Measurements from ENCODE around the gene FAM171A1. TPM values are rescaled to one million over a fixed set of nuclear protein-coding genes. Genes with fewer than 3 reads are reported as not detected.
A peak's percentile ranks its signal among the peaks of the same experiment; 100 is the strongest.
"Not testable (repeated sequence)": the region's sequence is repeated elsewhere in the genome, so short reads cannot be mapped to it uniquely, and the experiment has no call there.

Gene FAM171A1
- total RNA-seq, 1 experiment from 2014 or later: 26.3 TPM

DNA sequence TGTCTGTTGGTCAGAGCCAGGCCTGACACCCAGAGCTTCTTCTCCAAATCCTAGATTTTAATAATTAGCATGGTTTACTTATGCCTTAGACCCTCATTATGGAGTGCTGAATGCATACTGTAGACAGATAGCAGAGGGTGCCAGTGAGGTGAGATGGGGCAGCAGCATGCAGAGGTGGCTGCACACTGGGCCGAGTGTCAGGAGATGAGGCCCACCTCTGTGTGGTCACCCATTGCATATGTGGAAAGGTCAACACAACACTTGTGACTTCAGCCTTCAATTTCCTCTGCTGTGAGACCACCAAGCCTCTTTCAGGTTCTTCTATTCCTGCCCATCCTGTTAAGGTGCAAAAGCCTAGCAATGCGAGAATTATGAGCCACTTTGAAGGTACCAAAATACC, 162.9 kb downstream of the FAM171A1 start:
- no TSS peak for BruUV-seq (replicated peaks)
- TF ChIP-seq, protein P1, sequence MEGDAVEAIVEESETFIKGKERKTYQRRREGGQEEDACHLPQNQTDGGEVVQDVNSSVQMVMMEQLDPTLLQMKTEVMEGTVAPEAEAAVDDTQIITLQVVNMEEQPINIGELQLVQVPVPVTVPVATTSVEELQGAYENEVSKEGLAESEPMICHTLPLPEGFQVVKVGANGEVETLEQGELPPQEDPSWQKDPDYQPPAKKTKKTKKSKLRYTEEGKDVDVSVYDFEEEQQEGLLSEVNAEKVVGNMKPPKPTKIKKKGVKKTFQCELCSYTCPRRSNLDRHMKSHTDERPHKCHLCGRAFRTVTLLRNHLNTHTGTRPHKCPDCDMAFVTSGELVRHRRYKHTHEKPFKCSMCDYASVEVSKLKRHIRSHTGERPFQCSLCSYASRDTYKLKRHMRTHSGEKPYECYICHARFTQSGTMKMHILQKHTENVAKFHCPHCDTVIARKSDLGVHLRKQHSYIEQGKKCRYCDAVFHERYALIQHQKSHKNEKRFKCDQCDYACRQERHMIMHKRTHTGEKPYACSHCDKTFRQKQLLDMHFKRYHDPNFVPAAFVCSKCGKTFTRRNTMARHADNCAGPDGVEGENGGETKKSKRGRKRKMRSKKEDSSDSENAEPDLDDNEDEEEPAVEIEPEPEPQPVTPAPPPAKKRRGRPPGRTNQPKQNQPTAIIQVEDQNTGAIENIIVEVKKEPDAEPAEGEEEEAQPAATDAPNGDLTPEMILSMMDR (IDR thresholded peaks at IDR 0.05; ENCODE audit: insufficient read depth in 1 of 2, low read depth in 1 of 2, low read length in 1 of 2, severe bottlenecking in 1 of 2, unreplicated experiment in 1 of 2): no peak
- Mint-ChIP-seq H3K4me3 (ENCODE audit: unreplicated experiment) (no peak overlapping the region), H3K9me3 (ENCODE audit: unreplicated experiment) (peaks cover 6% of the 10 kb centered on the region), H3K4me1 (ENCODE audit: low read depth, unreplicated experiment) (peaks cover 7% of the 10 kb centered on the region), H3K27ac (ENCODE audit: unreplicated experiment) (no peak overlapping the region), H3K36me3 (ENCODE audit: insufficient read depth, unreplicated experiment) (peaks cover 7% of the 10 kb centered on the region), H3K27me3 (ENCODE audit: insufficient read depth, unreplicated experiment) (no peaks in the 10 kb centered on the region)
- no peaks in the 10 kb centered on the region for H3K36me3 ChIP-seq (ENCODE audit: control insufficient read depth, insufficient read depth, low read length)
- no peak for DNase-seq
- intact Hi-C loops (cut with micrococcal nuclease; ENCODE audit: unreplicated experiment): no loop called here
- CTCF ChIA-PET: no interaction called here
- no peak overlapping the region for H3K4me3 ChIP-seq (ENCODE audit: low read depth, low read length)
- POLR2A ChIA-PET: no interaction called here
- no peaks in the 10 kb centered on the region for H3K27me3 ChIP-seq (replicated peaks; ENCODE audit: control insufficient read depth, insufficient read depth, low read length)
- no peaks in the 10 kb centered on the region for H3K4me1 ChIP-seq
- no peaks in the 10 kb centered on the region for H3K9me3 ChIP-seq

DNA sequence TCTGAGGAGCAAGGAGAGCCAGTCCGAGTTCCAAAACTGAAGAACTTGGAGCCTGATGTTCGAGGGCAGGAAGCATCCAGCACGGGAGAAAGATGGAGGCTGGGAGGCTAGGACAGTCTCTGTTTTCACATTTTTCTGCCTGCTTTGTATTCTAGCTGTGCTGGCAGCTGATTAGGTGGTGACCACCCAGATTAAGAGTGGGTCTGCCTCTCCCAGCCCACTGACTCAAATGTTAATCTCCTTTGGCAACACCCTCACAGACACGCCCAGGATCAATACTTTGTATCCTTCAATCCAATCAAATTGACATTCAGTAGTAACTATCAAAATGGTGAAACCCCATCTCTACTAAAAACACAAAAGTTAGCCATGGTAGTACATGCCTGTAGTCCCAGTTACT, 163.7 kb downstream of the FAM171A1 start:
- BruUV-seq (replicated peaks); H3K9me3 ChIP-seq; H3K4me1 ChIP-seq; POLR2A ChIA-PET; H3K4me3 Mint-ChIP-seq (ENCODE audit: unreplicated experiment); CTCF ChIA-PET; DNase-seq; H3K4me3 ChIP-seq (ENCODE audit: low read depth, low read length); H3K27me3 Mint-ChIP-seq (ENCODE audit: insufficient read depth, unreplicated experiment); H3K27ac Mint-ChIP-seq (ENCODE audit: unreplicated experiment); H3K27me3 ChIP-seq (replicated peaks; ENCODE audit: control insufficient read depth, insufficient read depth, low read length); H3K4me1 Mint-ChIP-seq (ENCODE audit: low read depth, unreplicated experiment); H3K36me3 ChIP-seq (ENCODE audit: control insufficient read depth, insufficient read depth, low read length); intact Hi-C loops (cut with micrococcal nuclease; ENCODE audit: unreplicated experiment); H3K36me3 Mint-ChIP-seq (ENCODE audit: insufficient read depth, unreplicated experiment): not testable (repeated sequence)
- peaks cover 11% of the 10 kb centered on the region for H3K9me3 Mint-ChIP-seq (ENCODE audit: unreplicated experiment)

GRCh38 chr10:15202639-15203038, 168.4 kb downstream of the FAM171A1 start:
- Histone ChIP-seq H3K36me3 (ENCODE audit: control insufficient read depth, insufficient read depth, low read length) (no peaks in the 10 kb centered on the region), H3K27me3 (replicated peaks; ENCODE audit: control insufficient read depth, insufficient read depth, low read length) (no peaks in the 10 kb centered on the region), H3K9me3 (peaks cover 5% of the 10 kb centered on the region; the same call in 1 of the 2 replicates), H3K4me3 (ENCODE audit: low read depth, low read length) (no peak overlapping the region), H3K4me1 (peaks cover 28% of the 10 kb centered on the region)
- BruUV-seq (replicated peaks): no TSS peak
- Mint-ChIP-seq H3K27ac (ENCODE audit: unreplicated experiment) (peak overlapping the region; percentile 86), H3K4me1 (ENCODE audit: low read depth, unreplicated experiment) (peaks cover 30% of the 10 kb centered on the region), H3K27me3 (ENCODE audit: insufficient read depth, unreplicated experiment) (no peaks in the 10 kb centered on the region), H3K36me3 (ENCODE audit: insufficient read depth, unreplicated experiment) (peaks cover 12% of the 10 kb centered on the region), H3K4me3 (ENCODE audit: unreplicated experiment) (no peak overlapping the region), H3K9me3 (ENCODE audit: unreplicated experiment) (peaks cover 11% of the 10 kb centered on the region)
- TF ChIP-seq, protein P1 (IDR thresholded peaks at IDR 0.05; ENCODE audit: insufficient read depth in 1 of 2, low read depth in 1 of 2, low read length in 1 of 2, severe bottlenecking in 1 of 2, unreplicated experiment in 1 of 2): no peak
- POLR2A ChIA-PET: no interaction called here
- intact Hi-C loops (cut with micrococcal nuclease; ENCODE audit: unreplicated experiment): no loop called here
- CTCF ChIA-PET: no interaction called here
- DNase-seq: no peak

DNA sequence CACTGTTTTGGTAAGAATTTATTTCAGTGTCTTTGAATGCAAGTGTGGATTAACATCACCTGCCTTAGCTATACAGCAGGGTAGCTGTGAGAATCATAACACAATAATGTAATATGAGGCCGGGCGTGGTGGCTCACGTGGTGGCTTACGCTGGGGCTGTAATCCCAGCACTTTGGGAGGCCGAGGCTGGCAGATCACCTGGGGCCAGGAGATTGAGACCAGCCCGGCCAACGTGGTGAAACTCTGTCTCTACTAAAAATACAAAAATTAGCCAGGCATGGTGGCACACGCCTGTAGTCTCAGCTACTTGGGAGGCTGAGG, 168.8 kb downstream of the FAM171A1 start:
- H3K9me3 ChIP-seq; H3K4me3 Mint-ChIP-seq (ENCODE audit: unreplicated experiment); CTCF ChIA-PET; H3K27me3 ChIP-seq (replicated peaks; ENCODE audit: control insufficient read depth, insufficient read depth, low read length); H3K27me3 Mint-ChIP-seq (ENCODE audit: insufficient read depth, unreplicated experiment); DNase-seq; POLR2A ChIA-PET; intact Hi-C loops (cut with micrococcal nuclease; ENCODE audit: unreplicated experiment); H3K4me3 ChIP-seq (ENCODE audit: low read depth, low read length); H3K36me3 ChIP-seq (ENCODE audit: control insufficient read depth, insufficient read depth, low read length); BruUV-seq (replicated peaks): not testable (repeated sequence)
- peaks cover 11% of the 10 kb centered on the region for H3K9me3 Mint-ChIP-seq (ENCODE audit: unreplicated experiment)
- peaks cover 28% of the 10 kb centered on the region for H3K4me1 ChIP-seq
- H3K36me3 Mint-ChIP-seq (ENCODE audit: insufficient read depth, unreplicated experiment): peaks cover 12% of the 10 kb centered on the region
- H3K4me1 Mint-ChIP-seq (ENCODE audit: low read depth, unreplicated experiment): peaks cover 30% of the 10 kb centered on the region
- H3K27ac Mint-ChIP-seq (ENCODE audit: unreplicated experiment): peak overlapping the region; percentile 86
